GM19351 (cell line): ENCODE measurements around the gene HLA-F.

ENCODE experiments used
- ATAC-seq: cut with Tn5 transposase; IDR thresholded peaks from one replicate; pipeline ENCODE4 v1.9.1; 2021; ENCODE audit warnings: mild to moderate bottlenecking, moderate library complexity; ENCODE audit not compliant: unreplicated experiment

Gene HLA-F

DNA sequence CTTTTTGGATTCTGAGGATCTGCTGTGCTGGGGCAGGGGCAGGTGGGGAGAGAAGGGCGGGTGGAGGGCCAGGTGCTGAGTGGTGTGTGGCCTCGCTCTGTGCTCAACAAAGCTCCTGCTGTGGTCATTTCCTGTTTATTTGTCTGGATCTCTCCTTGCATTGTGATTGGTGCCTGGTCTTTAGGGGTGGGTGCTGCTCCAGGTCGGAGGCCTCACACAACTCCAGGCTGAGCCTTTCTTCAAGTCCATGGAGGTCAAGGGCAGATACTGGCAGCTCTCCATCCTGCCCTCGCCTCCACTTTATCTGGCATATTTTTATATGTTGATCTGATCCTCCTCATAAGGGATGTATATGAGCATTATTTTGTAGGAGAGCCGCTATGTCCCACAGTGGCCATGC, 36.2 kb downstream of the HLA-F start:
- ATAC-seq, result no peak

DNA sequence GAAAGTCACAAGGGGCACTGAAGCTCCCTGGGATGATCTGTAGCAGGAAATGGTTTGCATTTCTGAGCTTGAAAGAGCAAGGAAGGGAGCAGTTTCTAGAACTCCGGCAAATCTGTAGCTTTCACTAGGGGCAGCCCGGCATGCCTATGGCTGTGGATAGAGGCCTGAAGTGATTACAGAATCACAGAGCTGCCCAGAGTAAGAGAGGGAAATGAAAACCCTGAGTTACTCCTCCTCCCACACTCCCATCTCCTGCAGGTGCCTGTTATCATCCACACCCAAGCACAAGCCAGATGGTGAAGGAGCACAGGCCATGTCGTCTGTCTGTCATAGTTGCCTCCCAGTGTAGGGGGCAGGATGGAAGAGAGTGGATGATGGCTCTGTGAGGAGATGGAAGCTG, 37.1 kb downstream of the HLA-F start:
- ATAC-seq, result no peak

DNA sequence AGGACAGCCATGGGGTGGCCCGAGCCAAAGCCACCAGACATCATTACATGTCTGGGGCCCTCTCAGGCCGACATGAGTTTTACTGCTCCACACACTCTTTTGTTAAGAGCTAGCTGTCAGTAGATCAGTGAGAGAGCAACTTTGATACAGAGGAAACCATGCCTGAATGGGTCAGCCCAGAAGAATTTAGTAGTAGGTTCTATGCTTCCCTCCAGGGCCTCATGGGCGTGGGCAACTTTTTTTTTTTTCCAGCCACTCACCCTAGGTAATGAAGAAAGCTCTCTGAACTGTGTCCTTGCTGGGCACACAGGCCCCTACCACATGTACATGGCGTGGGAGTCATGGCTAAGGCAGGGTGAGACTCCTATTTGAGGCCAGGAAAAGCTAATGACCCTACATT, 38.8 kb downstream of the HLA-F start:
- no peak for ATAC-seq

DNA sequence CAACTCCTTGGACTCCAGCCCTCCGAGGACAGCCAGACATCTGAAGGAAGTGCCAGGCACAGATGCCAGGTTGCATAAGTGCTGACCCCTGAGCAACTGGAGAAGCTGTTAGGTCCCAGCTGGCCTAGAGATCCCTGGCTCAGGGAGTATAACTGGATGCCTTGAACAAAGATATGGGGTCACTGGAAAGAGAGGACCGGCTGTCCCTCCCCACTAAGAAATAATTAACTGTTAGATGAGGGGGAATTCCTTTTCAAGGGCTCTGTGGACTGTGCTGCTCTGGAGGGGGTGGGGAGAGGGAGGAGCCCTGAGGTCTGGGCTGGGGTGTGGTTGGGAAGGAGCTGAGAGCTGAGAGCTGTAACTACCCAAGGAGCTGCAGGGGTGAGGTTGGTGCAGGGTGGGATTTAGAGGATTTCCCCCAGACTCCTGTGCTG, 39.6 kb downstream of the HLA-F start:
- no peak for ATAC-seq

DNA sequence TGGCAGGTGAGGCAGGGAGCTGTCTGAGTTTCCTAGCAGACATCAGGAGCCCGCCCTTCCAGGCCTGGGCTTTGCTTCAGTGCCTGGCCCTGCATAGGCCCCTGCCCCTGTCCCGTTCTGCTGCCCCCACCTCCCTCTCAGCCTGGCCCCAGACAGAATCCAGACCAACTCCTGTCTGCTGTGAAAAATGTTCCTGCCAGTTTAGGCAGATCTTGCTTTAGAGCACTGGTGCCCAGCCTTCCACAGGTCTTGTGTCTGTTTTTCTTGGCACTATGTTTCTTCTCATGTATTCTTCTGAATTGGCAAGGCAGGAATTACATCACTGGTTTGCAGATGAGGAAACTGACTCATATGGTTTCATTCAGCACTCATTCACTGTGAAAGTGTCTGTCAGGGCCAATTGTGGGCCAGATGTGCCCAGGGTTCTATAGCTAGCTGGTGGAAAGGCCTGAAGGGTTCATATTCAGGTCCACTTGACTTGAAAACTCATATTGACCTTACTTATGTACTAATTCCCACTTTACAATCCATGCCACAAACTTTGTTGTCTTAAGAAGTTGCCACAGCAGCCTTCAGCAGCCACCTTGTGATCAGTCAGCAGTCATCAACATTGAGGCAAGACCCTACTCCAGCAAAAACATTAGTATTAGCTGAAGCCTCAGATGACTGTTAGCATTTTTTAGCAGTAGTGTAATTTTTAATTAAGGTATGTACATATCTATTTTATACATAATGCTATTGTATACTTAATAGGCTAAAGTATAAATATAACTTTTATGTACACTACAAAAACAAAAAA, 40.5 kb downstream of the HLA-F start:
- no peak for ATAC-seq

DNA sequence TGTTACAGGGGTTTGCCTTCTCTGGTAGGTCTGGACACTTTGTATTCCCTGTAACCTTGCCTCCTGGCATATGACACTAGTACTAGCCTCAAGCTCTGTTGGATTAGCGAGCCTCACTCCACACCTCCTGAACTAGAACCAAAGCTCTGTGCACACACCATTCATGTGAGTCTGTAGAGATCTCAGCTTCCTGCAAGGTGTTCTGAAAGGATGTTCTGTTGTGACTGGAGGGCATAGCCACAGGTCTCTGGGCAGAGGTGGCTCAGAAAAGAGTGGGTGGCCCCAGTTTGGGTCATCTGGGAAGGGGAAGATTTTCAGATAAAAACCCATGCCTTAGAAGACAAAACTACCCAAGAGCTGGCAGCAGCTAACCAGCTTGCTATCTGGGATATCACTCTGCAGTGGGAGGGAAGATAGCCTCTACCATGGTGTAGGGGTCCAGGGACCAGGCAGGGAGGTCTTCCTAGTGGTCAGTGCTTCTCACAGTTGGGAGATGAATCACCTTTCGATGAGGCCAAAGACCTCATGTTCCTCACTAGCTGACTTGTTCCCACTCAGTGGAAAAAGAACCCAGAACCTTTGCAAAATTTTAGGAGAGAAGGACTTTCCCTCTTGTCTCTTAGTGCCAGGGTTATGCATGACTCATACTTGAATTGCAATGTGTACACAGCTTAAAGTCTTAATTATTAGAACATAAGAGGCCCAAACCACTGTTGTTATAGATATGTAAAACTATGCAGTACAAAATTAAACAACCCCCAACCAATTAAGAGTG, 41.4 kb downstream of the HLA-F start:
- ATAC-seq, result no peak

DNA sequence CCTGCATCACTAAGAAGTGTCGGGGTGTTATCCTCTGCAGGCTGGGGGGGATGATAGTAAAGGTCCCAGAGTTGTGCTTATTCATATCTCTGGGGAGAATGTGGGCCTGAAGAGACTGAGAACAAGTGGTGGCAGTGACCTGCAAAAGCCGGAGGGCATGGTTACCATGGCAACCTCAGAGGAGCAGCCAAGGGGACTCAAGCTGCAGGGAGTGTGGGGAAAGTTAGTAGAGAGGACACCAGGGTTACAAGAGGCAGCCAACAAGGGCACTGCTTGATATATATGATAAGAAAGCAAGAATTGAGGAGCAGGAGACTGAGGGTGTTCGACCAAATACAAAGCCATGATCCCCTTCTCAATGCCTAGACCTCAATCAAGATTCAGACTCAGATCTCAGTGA, 46.1 kb downstream of the HLA-F start:
- no peak for ATAC-seq

DNA sequence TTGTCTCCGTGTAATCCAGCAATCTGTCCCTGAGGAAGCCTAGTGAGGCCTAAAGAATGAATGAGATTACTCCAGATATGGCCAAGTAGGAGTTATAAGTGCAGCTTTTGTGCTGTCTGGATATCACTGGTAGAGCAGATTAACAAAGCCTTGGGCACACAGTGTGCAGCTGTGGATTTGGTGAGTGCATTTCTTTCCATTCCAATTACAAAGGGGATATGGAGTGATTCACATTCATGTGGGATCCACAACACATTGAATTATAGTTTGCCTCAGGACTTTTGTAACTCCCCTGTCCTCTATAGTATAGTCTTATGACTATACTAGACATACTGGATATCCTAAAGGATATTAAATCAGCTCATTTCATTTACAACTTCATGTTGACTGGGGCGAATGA, 47.1 kb downstream of the HLA-F start:
- ATAC-seq, result no peak

DNA sequence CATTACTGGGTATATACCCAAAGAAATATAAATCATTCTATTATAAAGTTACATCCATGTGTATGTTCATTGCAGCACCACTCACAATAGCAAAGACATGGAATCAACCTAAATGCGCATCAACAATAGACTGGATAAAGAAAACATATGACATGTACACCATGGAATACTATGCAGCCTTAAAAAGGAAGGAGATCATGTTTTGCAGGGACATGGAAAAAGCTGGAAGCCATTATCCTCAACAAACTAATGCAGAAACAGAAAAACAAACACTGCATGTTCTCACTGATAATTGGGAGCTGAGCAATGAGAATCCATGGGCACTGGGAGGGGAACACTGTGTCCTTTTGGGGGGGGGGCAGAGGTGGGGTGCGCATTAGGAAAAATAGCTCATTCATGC, 53.5 kb downstream of the HLA-F start:
- ATAC-seq, result no peak
